Pancreas (tissue), 10 donors: ENCODE measurements around the gene TCTN1. TPM values are rescaled to one million over a fixed set of nuclear protein-coding genes. Genes with fewer than 3 reads are reported as not detected.
A peak's percentile ranks its signal among the peaks of the same experiment; 100 is the strongest.

Experiments used
- ATAC-seq, 4 donors: fragments of 200-7000 bp; cut with Tn5 transposase; one replicate each; pipeline versions ENCODE4 v1.8.0 to v1.9.1; 2020; ENCODE audit warnings: mild to moderate bottlenecking in 4 of 4, moderate library complexity in 4 of 4
- DNase-seq, 6 donors: peaks; one replicate each; pipeline ENCODE4 v3.0.0-alpha.2; 2020
- FAIRE-seq: peaks from 2 replicates; lab custom pipeline; 2012; peaks lifted over from hg19 to GRCh38; lab: Jason Lieb, UNC
- H3K27ac ChIP-seq, 4 donors: fragments of 200-600 bp; sonication (generic); 1 replicate in 3 of 4; 2 replicates in 1 of 4; pipeline versions ENCODE4 v1.5.0 to v1.8.0; 2020
- H3K27me3 ChIP-seq, 4 donors: fragments of 200-600 bp; one replicate each; pipeline ENCODE4 v1.8.0; 2021
- H3K36me3 ChIP-seq, 3 donors: fragments of 200-600 bp; sonication (generic) in 1 of 3; one replicate each; pipeline versions ENCODE4 v1.5.0 to v1.8.0; 2020 to 2021
- H3K4me1 ChIP-seq, 3 donors: fragments of 200-600 bp; one replicate each; pipeline ENCODE4 v1.8.0; 2021
- H3K4me3 ChIP-seq, 4 donors: fragments of 200-600 bp; sonication (generic) in 2 of 4; one replicate each; pipeline versions ENCODE4 v1.5.0 to v1.8.0; 2020 to 2021
- H3K9me3 ChIP-seq, 4 donors: fragments of 200-600 bp; one replicate each; pipeline ENCODE4 v1.8.0; 2021
- CTCF ChIP-seq, 4 donors: fragments of 200-600 bp; sonication (generic) in 3 of 4; IDR thresholded peaks; one replicate each; pipeline versions ENCODE4 v1.5.0 to v1.8.0; 2021; ENCODE audit warnings: antibody characterized with exemption in 4 of 4
- WGBS, 2 donors: extraction: QIAGEN DNeasy Blood & Tissue Kit; methylation state at CpG; one replicate each; pipeline ENCODE4 v1.1.7; 2013; 5-methylcytosine and 5-hydroxymethylcytosine counted together
- intact Hi-C, 3 donors: fragments of 100-400 bp; cut with DNase I; formaldehyde crosslinking; loops; one replicate each; pipeline versions ENCODE4 v1.11.1 to v1.14.2; 2022
- polyA plus RNA-seq, 2 donors: library from polyadenylated mRNA; stranded (reverse); fragments of 200-250 nt; gene quantifications; one replicate each; pipeline ENCODE4 v1.2.3, GENCODE V29; 2013
- total RNA-seq, 6 donors: library from RNA; stranded (reverse); fragmentation: NEBNext Ultra II Directional in 4 of 6; extraction: Animal tissue kit (Norgen Biotek cat#: 25700) in 4 of 6; gene quantifications; one replicate each; pipeline versions ENCODE4 v1.2.1 to v1.2.4, GENCODE V29; 2021 to 2023
- donor health status: healthy with polysubstance abuse.
- donor health status: DM: no; HTN: no; CAD: no; lungs with moderate emphysema.
- donor health status: DM: no; HTN: no; CAD: no.
- donor health status: control.
- donor health status: control.
- donor health status: Bipolar disorder and iron deficiency.
- donor health status: DM: yes; HTN: yes; CAD: no.
- donor health status: DM: no; HTN: no; CAD: no.
- donor health status: DM: no; HTN: no; CAD: no.
- donor health status: DM: yes; HTN: yes; CAD: no.

Gene TCTN1
- total RNA-seq, result 10 to 100 TPM; 14.7 to 25.3 (median 17.6) TPM
- 10 to 100 TPM; 31.0 to 54.5 TPM for polyA plus RNA-seq

GRCh38 chr12:110613771-110614684 is at the start of gene TCTN1:
Gene TCTN1, plus strand, starts transcription at chr12:110614129. Its CDS starts 54 bp downstream, at chr12:110614183.
- peak; percentile 94 to 98 (median 96) for DNase-seq
- Histone ChIP-seq H3K36me3 (no peaks in the 10 kb centered on the region), H3K4me3 (peak within 1 kb of the TSS; percentile 38 to 68 (median 63)), H3K27me3 (no peaks in the 10 kb centered on the region), H3K4me1 (peaks cover 0 to 8% (median 0%) of the 10 kb centered on the region in 3 donors), H3K27ac (peak within 1 kb of the TSS in 3 of 4 donors; percentile 46 to 67 (median 58)), H3K9me3 (no peaks in the 10 kb centered on the region)
- ATAC-seq, result peak; percentile 99 to 100 (median 99)
- WGBS, 2 donors, result 2% methylated on average over 58 to 60 of the region's 60 CpGs
- no peak for FAIRE-seq
- no peak for TF ChIP-seq CTCF (IDR thresholded peaks at IDR 0.05)
- intact Hi-C loops, result no loop called here

GRCh38 chr12:110564471-110564991 is 49.4 kb upstream of the TCTN1 start:
- H3K27ac ChIP-seq, result no peak overlapping the region
- no peak for ATAC-seq

GRCh38 chr12:110565894-110566871 is 47.7 kb upstream of the TCTN1 start:
- Histone ChIP-seq H3K4me1 (peaks cover 19 to 42% (median 34%) of the 10 kb centered on the region in 3 donors), H3K27me3 (no peaks in the 10 kb centered on the region), H3K4me3 (no peak overlapping the region), H3K9me3 (no peaks in the 10 kb centered on the region), H3K36me3 (no peaks in the 10 kb centered on the region), H3K27ac (peak overlapping the region in 2 of 4 donors; percentile 17 to 45)
- DNase-seq (no peak), FAIRE-seq (no peak), ATAC-seq (peak; percentile 79 to 92 (median 83))
- TF ChIP-seq CTCF (IDR thresholded peaks at IDR 0.05), result no peak
- intact Hi-C loops, result no loop called here
- 30 to 36% methylated on average over 8 of the region's 8 CpGs for WGBS, 2 donors

More at GRCh38 chr12:110564471-110564991, 49.4 kb upstream of the TCTN1 start:
- no peaks in the 10 kb centered on the region for H3K9me3 ChIP-seq
- no peak for DNase-seq
- no peak for FAIRE-seq
- 62 to 63% methylated on average over 8 of the region's 8 CpGs for WGBS, 2 donors
- H3K36me3 ChIP-seq, result no peaks in the 10 kb centered on the region
- H3K4me3 ChIP-seq, result no peak overlapping the region
- H3K27me3 ChIP-seq, result no peaks in the 10 kb centered on the region
- no peak for TF ChIP-seq CTCF (IDR thresholded peaks at IDR 0.05)
- intact Hi-C loops, result no loop called here
- peaks cover 24 to 42% (median 34%) of the 10 kb centered on the region in 3 donors for H3K4me1 ChIP-seq

- ATAC-seq, result no peak
- TF ChIP-seq CTCF (IDR thresholded peaks at IDR 0.05), result no peak
Measured at GRCh38 chr12:110566993-110567392, 46.9 kb upstream of the TCTN1 start.

More at GRCh38 chr12:110566993-110567392, 46.9 kb upstream of the TCTN1 start:
- Histone ChIP-seq H3K27ac (peak overlapping the region in 1 of 4 donors; percentile 45), H3K9me3 (no peaks in the 10 kb centered on the region), H3K36me3 (no peaks in the 10 kb centered on the region), H3K4me3 (no peak overlapping the region), H3K27me3 (no peaks in the 10 kb centered on the region), H3K4me1 (peaks cover 19 to 42% (median 34%) of the 10 kb centered on the region in 3 donors)
- 93 to 97% methylated on average over 5 of the region's 5 CpGs for WGBS, 2 donors
- DNase-seq (no peak), FAIRE-seq (no peak)
- intact Hi-C loops, result no loop called here
